GM21528 (cell line): ENCODE results near the gene STK32C.

ENCODE experiments used
- ATAC-seq: cut with Tn5 transposase; IDR thresholded peaks from one replicate; pipeline ENCODE4 v1.9.1; 2021; ENCODE audit warnings: mild to moderate bottlenecking, moderate library complexity; ENCODE audit not compliant: unreplicated experiment, low FRiP score

STK32C gene

DNA sequence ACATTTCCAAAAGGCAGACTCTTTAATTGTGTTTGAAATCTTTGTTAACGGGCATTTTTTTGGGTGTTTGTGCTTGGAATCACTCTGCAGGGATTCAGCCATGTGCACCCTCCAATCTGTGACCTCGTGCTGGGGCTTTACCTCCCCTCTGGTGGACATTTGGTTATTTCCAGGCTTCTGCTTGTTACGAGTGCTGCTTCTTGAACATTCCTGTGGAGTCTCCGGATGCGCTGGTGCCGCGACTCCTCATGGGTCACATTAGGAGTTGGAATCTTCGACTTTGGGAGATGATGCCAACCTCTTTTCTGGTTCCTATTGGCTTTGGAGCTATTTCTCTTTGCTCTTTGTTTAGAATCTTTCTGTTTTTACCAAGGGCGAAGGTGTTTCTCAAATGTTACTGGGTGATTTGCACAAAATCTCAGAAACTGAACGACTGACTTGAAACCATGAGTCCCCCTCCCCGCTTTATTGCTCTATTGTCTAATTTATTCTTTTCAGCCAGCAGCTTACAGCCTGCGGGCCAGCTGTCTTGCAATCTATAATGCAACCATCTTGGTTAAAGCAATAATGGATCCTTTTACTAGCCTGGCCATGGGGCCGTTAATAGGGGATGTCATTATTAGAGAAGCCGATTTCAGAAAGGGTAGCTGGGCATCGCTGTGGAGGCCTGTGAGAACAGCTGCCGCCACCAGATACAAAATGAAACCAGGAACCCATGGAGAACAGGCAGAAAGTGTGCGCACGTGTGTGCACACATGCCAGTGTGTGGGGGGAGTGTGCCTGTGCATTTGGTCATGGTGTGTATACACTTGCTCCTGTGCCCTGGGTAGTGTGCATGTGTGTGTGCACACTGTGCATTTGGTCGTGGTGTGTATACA lies 130.9 kb downstream of the STK32C start:
- ATAC-seq: no peak

DNA sequence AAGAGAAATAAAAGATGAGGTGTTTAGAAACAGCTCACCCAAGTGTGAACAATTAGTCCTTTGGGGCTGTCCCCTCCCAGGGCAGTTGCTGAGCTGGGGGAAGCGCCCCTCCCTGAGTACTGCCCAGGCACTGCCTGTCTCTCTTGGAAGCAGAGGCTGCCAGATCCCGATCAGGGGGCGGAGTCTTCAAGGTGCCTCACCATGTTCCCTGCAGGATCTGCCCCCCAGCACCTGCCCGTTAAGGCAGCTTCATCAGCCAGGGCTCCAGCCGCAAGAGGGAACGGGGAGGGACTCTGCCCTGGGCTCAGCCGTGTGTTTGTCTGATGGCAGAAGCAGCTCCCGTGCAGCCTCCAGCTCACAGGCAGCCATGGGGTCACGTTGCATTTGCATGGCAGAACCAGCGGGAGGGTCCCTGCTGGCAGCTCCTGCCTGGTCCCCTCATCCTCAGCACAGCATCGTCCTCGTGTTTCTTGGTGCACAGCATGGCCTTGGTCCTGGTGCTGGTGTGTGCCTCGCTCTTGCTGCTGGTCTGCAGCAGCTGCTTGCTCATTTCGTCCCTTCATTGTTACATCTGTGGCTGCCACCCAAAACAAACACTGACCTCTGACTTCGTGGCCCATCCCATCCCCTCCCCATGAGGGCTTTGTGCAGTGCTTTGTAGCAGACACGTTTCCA lies 131.7 kb downstream of the STK32C start:
- ATAC-seq: no peak

DNA sequence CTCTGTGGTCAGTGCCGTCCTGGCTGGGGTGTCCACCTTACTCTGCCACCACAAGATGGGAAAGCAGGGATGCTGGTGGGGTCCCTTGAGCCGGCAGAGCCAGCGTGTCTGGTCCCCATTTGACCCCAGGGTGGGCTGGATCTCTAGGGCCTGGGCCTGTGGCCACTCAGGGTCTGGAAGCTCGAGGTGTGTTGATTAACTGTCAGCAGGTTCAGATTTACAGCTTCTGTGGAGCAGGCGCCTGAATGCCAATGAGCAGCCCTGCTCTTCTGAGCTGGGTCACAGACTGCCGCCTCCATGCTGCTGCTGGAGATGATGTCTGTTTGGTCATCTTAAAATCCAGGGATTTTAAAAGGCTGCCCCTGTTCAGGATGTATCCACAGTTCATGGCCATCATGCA lies 132.3 kb downstream of the STK32C start:
- no peak for ATAC-seq

DNA sequence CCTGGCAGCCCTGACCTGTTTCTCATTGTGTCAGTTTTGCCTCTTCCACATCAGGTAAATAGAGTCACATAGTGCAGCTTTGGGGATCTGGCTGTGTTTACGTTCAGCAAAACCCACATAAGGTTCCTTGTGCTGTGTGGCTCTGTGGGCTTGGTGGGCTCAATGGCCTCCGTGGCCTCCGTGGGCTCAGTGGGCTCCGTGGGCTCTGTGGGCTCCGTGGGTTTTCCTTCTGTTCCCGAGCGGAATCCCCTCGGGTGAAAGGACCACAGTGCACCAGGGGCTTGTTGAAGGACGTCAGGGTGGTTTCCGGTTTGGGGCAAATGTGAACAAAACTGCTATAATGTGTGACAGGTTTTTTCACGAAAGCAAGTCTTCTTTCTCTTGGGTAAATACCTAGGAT lies 133.5 kb downstream of the STK32C start:
- no peak for ATAC-seq

DNA sequence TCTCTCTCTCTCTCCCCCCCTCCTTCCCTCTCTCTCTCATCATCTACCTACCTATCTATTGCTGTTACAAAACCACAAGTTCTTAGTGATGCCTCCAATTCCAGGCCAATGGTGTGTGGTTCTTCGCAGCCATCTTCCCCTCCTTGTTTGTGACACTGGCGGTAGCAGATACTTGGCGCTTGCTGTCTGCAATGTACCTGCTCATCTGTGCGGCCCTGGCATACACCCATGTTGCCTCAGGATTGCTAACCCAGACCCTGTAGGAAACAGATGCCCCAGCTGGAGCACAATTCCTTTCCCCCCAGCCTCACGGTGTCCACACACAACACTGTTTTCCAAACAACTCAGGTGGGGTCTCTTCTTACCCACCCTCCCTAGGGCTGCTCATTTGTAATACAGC lies 134.6 kb downstream of the STK32C start:
- no peak for ATAC-seq

DNA sequence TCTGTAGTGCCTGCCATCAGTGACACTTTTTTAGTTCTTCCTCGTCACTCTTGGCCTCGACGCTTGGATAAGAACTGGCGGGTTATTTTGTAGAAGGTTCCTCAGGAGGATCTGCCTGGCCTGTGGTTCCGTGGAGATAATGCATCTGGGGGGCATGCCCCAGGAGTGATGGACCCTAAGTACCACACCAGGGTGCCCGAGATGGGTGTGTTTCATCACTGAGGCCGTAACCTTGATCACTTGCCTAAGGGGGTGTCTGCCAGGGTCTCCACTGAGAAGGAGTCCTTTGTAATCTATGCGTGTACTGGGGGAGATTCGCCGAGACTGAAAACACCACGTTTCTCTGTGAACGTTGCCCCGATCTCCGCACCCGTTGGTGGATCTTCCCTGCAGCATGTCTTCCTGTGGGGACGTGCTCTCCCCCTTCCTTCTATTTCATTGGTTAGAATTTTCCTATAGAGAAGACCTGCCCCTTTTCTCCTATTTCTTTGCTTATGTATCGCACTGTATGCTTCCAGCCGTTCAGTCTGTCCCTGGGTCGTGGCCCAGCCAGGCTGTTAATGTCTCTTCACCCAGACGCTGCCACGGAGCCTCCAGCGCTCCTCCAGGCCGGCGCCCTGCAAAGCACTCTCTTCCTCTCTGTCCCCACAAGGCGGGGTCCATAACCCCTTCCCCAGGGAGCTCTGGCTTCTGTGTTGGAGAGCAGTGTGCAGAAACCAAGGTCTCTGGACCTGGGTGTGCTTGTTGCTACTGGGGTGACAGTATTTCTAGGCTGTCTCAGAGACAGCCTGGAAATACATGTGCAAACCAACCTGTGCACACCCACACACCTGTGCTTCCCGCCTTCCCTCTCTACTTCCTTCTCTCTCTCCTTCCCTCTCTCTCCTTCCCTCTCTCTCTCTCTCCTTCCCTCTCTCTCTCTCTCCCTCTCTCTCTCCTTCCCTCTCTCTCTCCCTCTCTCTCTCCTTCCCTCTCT lies 135.4 kb downstream of the STK32C start:
- no peak for ATAC-seq

DNA sequence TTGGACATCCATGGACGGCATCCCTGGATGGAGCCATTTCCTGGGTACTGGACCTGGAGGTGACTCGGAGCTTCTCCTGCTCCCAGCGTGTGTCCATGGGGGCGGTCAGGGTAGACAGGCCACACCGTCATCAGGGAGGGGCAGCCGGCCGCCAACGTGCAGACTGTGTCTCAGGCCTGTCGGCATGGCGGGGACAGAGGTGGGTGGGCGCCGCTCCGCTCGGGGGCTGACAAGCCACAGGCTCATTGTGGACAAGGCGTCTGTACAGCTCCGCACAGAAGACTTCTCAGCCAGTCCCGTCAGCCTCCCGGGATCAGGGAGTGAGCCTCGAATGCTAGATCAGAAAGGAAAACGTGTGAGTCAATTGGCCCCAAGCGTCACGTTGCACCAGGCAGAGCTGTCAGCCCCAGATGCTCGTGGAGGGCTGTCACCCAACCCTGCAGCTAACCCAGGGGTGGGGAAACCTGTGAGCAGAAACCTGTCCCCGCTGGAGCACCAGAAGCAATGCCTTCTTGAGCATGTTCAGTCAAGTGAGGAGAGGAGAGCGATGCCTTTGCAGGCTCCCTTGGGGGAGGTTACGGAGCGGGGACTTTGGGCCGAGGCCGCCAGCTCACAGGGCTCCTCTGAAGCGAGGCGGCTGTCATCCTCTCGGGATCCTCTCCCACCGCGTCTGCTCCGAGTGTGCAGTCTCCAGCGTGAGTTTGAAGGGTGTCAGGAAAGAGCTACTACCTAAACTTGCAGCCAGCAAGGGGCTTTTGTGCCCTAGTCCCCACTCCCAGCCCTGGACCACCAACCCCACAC lies 137.0 kb downstream of the STK32C start:
- no peak for ATAC-seq

DNA sequence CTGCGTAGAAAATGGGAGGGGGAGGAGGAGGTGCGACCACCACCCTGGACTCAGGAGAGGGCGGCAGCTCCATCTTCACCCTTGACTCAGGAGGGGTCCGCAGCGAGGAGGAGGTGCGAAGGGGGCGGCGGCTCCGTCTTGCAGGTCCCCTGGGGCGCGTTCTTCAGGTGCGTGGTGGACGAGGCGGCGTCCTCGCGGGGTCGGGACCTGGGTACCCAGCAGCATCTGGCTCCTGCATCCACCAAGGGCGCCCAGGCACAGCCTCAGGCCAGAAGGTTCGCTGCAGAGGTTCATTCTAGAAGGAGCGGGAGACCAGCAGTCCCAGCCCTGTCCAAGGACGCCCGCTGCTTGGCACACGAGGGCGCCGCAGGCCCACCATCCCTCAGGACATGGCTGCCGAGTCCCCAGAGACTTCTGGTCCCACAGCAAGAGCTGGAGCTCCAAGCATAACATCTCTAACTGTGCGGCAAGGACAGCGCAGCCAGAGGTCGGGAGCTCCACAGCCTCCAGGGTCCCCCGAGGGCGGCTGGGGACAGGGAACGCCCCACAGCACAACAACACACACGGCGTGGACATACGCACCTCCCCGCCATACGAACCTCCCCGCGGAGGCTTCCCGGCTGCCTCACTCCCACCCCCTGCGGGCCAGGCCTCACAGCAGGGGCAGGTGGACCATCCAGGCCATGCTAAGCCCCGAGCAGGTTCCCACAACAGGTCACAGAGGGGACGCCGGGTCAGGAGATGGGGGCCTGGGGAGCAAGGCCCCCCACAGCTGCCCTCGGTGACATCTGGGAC lies 137.8 kb downstream of the STK32C start:
- no peak for ATAC-seq

DNA sequence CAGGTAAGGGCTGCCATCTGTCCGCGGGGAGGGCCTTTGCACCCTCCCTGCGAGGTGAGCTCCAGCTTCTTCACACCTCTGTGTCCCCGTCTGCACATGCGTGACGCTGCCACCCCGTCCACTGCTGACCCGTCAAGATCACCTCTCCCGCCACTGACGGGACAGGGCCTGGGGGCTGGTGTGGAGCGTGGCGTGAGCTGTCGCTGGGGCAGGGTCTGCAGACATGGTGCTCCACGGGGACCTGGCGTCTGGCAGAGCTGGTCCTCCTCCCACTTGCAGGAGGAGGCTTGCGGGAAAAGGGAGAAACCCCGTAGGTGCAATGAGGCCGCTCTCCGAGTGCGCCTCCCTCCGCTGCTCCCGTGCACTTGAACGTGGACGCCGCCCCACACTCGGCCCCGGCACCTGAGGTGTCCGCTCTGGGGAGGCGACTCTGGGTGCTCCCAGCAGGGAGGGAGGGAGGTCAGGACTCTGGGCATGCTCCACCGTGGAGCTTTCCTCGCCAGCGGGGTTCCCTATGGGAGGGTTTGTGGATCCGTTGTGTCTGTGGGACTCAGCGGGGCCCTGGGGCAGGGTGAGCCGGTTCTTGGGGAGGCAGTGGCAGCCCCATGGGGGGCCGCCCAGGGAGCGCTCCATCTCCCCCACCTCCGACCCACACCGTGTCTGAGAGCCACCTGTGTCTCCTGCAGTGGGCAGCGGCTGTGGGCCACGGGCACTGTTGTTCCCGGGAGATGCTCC lies 138.6 kb downstream of the STK32C start:
- ATAC-seq: no peak

DNA sequence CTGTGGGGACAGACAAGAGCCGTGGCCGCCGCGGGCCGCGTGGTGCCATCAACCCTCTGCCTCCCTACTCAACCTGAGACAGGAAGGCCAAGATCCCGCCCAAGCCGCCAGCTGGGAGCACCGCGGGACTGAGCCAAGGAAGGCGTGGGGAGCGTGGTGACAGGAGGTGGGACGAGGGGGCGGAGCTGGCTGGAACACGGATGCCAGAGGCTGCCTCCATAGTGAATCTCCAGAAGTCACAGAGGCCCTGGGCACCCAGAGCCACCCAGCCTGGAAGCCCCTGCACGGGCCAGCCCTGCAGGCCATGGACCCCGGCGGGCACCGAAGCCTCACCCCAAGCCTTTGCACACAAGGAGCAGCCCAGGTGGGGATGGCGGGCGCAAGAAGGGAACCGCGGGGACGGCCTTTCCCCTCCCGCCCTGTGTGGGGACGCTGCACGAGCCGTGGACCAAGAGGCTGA lies 139.1 kb downstream of the STK32C start:
- ATAC-seq: no peak

DNA sequence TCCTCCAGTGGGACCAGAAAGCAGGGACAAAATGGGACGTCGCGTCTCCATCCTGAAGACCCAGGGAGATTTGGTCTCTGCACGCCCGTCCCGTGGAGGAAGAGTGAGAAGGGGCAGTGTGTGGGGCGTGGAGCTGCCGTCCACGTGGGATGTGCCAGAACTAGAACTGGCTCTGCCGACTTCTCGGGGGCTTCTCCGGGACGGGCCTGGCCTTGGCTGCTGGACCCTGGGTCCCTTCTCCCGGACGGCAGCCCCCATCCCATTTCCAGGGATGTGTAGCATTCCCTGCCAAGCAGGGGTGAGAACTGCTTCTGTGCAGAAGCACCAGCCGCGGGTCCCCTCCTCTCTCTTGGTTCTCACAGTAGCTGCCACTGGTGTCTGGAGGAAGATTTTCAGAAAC lies 139.8 kb downstream of the STK32C start:
- no peak for ATAC-seq

DNA sequence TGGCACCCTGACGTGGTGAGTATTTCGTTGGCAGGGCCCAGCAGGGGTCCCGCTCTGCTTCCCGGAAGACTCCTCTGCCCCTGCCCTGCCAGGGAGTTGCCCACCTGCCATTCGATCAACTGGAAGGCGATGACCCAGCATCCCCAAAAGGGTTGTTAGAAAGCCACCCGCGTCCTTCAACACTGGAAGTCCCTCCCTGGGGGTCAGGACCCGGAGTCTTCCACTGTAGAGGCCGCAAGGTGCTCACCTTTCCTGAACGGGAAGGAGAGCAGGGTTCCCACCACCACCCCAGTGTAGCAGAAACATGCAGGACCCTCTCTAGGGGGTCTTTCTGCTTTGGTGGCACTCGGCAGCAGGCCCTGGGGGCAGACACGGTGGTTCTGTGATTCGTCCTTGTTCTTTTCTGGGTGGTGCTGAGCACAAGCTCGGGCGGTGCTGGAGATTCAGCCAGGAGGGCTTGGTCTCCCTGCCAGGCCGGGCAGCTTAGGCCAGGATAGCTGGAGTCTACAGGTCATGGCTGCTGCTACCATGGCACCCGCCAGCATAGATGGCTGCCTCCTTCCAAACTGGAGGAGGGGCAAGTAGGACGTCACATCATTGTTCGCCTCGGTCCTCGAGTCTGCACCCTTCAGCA lies 140.6 kb downstream of the STK32C start:
- no peak for ATAC-seq

DNA sequence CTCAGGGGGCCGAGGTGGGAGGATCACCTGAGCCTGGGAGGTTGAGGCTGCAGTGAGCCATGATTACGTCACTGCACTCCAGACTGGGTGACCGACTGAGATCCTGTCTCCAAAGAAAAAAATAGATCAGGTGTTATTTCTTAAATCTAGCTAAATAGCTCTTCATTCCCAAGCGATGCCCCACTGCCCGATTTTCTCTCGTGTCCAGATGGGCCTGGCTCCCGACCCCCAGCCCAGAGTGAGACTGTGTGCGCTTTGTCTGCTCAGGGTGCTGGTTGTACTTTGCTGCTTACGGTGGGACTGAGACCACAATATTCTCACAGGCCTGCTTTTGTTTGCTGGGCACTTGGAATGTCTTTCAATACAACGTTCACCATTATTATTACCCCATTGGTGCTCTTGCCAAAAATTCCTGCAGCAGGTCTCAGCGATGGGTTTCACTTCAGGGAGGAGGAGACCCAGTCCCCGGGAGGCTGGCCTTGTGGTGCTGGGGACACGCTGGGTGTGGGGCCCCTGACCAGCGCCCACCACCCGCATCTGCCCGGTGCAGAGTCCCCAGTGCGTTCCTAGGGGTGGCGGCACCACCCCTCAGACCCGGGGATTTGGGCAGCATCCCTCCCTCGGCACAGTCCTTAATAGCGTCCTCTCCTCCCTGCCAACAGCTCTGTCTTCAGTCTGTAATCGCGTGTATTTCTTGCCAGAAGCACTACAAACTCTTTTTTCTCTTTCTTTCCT lies 141.4 kb downstream of the STK32C start:
- ATAC-seq: no peak

DNA sequence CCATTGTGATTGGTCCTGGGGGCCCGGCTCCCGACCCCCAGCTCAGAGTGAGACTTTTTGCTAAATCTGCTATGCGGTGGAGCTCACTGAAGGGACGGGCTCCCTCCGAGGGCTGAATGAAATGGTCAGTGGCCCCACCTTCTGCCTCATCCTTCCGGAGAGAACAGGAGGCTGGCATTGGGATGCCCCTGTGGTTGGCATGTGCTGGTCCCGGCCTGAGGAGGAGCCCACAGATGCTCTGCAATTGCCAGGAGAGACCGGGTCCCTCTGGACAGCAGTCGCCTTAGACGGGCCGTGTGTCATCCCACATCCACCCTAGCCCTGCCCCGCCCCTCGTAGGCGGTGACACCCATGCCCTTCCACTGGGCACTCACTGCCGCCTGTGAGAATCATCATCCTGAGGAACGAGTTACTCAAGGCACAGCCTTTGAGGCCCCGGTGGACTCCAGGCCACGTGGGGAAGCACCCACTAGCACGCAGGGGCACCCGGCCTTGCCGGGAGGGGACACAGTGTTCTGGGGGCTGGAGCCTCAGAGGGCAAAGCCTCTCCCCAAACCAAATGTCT lies 142.3 kb downstream of the STK32C start:
- ATAC-seq: no peak

DNA sequence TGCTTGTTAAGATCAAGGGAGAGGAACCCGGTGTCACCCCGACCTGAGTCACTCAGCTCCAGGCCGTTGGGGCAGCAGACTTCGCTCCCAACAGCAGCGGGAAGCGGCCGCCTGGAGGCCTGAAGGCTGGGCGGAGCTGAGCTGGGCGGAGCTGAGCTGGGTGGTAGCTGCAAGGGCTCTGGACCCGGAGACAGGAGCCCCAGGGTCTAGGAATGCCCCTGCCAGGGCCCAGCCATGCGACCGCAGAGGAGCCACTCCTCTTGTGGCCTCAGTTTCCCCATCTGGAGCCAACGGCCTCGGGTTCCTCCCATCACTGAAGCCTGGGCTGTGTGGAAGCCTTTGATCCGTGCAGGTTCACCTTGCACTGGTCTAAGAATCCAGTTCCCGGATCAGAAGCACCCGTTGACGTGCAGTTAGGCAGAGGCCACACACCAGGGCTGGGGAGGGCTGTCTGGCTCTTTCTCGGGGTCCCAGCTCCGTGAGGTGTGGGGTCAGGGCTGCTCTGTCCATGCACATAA lies 142.9 kb downstream of the STK32C start:
- no peak for ATAC-seq

DNA sequence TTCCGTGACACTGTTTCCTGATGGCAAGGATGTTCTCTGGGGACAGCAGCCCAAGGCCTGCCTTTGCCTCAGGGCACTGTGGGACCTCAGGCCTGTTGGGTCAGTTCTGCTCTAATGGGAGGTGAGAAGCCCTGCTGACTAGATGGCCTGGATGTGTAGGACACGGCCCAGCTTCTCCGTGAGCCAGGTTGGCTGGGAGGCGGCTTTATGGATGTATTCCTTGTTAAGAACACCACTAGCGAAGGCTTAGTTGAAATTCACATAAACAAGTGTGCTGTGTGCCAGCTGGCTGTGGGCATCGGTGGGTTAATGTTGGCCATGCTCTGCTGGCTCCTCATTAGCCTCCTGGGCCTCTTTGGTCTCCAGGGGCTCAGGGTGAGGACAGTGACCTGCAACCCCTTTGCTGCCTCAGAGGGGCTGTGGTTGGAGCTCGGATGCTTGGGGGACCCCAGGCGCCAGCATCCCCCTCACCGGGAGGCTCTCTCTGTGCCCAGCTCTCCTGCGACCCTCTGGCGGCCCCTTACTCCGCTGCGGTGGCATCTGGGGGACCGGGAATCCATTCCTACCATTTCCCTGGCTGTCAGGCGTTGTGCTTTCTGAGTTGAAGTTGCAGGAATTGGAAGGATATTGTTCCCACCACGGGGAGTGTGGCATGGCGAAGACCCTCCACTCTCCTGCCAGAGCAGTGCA lies 143.8 kb downstream of the STK32C start:
- no peak for ATAC-seq
